ENCODE results near the gene ATL2.

DNA sequence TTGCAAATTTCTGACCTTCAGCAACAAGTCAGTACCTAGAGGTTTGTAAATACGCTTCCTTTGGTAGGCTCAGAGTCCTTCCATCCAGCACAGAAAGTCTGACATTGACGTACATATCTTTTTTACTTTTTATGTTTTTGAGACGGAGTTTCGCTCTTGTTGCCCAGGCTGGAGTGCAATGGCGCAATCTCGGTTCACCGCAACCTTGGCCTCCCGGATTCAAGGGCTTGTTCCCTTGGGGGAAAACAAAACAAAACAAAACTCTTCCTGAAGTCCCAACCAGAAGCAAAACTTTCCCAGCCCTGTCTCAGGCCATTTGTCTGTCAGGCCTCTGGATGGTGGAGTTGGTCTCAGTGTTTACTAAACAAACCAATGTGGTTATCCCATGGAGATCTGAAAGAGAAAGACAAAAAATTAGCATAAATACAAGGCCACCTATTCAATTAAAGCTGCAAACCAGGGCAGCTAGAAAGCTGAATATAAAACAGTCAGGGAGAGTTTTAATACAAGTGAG, 29.6 kb upstream of the ATL2 start:
- TF ChIP-seq, protein P1, sequence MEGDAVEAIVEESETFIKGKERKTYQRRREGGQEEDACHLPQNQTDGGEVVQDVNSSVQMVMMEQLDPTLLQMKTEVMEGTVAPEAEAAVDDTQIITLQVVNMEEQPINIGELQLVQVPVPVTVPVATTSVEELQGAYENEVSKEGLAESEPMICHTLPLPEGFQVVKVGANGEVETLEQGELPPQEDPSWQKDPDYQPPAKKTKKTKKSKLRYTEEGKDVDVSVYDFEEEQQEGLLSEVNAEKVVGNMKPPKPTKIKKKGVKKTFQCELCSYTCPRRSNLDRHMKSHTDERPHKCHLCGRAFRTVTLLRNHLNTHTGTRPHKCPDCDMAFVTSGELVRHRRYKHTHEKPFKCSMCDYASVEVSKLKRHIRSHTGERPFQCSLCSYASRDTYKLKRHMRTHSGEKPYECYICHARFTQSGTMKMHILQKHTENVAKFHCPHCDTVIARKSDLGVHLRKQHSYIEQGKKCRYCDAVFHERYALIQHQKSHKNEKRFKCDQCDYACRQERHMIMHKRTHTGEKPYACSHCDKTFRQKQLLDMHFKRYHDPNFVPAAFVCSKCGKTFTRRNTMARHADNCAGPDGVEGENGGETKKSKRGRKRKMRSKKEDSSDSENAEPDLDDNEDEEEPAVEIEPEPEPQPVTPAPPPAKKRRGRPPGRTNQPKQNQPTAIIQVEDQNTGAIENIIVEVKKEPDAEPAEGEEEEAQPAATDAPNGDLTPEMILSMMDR (IDR thresholded peaks at IDR 0.05; ENCODE audit: low read length) = no peak
- TF ChIP-seq EZH2 (IDR thresholded peaks at IDR 0.05; ENCODE audit: borderline replicate concordance, low read length) = no peak
